Activated CD4-positive, alpha-beta T cell treated with anti-CD3 and anti-CD28 coated beads, Interleukin-2, amount 50 U/mL, for 16 hours (primary cell): ENCODE data around the gene NADSYN1.
"Not testable (repeated sequence)": the region's sequence is repeated elsewhere in the genome, so short reads cannot be mapped to it uniquely, and the experiment has no call there.

Source experiments
- DNase-seq: peaks from one replicate; pipeline ENCODE4 v3.0.0-alpha.2; 2020

NADSYN1 gene

DNA sequence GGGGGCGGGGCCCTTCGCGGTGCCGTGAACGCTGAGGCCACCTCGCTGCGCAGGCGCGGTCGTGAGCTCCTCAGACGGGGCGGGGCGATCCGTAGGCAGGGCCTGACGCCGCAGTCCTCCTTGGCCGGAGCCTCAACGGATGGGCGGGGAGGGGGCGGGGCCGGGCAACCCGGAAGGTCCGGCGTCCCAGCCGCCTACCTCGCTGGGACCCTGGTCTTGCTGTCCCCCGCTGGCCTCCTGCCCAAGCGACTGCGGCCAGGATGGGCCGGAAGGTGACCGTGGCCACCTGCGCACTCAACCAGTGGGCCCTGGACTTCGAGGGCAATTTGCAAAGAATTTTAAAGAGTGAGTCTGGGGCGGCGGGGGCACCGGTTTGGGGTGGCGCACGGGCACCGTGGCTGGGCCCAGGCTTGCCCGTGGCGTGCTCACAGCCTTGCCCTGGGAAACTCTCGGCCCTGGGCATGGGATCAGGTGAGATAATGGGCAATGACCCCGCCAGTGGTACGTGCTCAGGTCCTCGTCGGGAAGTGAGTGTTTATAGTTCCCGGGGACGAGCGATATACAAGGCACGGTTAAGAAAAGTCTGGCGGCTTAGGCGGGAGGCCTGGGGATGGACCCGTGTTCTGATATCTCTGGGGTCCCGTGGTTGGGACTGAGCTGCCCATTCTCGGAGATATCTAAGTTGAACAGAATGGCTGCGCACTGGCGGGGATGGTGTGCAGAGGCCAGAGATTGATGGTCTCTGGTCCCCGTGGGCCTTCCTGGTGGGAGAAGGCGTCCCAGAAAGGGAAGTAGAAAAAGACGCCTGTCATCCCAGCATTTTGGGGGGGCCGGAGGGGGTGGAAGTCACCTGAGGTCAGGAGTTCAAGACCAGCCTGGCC is at the start of gene NADSYN1:
NADSYN1 (plus strand) TSS at position 167 of the 881 bp plus-strand sequence; CDS start at position 261, 94 bp downstream.
- peak; percentile 96 for DNase-seq

GRCh38 chr11:71404209-71404608 is 48.8 kb upstream of the NADSYN1 start:
- no peak for DNase-seq

DNA sequence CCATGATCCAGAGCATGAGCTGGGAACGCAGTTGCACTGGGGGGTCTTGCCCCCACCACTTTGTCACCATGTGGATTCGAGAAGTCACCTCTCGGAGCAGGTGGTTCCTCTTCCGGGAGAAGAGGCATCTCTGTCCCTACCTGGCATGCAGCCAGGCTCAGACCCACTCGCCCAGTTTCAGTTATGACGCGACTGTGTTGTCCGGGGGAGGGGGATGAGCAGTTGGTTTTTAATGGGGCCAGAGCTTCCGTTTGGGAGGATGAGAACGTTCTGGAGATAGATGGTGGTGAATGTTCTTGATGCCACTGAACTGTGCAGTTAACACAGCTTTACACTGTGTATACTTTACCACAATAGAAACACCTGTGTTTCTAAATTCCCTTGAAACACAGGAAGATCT is 46.3 kb upstream of the NADSYN1 start:
- no peak for DNase-seq

- no peak for DNase-seq
Measured at GRCh38 chr11:71407356-71407755, 45.6 kb upstream of the NADSYN1 start.

- DNase-seq = no peak
Measured at GRCh38 chr11:71408826-71409225, 44.2 kb upstream of the NADSYN1 start.

DNA sequence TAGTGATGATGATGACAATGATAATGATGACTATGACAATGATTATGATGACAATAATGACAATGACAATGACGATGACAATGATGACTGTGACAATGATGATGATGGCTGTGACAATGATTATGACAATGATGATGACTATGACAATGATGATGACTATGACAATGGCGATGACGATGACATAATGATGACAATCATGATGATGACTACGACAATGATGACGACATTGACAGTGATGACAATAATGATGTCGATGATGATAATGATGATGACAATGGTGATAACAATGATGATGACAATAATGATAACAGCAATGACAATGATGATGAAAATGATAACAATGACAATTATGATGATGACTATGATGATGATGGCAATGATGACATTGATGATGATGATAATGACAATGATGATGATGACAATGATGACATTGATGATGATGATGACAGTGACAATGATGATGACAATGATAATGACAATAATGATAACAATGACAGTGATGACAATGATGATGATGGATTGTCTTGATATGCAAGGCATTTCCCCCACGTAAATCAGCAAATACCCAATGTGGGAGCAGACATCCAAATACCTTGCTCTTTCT is 42.5 kb upstream of the NADSYN1 start:
- no peak for DNase-seq

DNA sequence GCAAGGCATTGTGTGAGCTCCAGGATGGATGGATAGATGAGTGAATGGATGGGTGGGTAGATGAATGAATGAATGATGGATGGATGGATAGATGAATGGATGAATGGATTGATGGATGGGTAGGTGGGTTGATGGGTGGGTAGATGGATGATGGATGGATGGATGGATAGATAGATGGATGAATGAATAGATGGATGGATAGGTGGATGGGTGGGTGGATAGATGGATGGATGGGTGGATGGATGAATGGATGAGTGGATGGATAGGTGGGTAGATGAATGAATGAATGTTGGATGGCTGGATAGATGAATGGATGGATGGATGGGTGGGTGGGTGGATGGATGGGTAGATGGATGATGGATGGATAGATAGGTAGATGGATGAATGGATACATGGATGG is 38.4 kb upstream of the NADSYN1 start:
- DNase-seq = no peak

DNA sequence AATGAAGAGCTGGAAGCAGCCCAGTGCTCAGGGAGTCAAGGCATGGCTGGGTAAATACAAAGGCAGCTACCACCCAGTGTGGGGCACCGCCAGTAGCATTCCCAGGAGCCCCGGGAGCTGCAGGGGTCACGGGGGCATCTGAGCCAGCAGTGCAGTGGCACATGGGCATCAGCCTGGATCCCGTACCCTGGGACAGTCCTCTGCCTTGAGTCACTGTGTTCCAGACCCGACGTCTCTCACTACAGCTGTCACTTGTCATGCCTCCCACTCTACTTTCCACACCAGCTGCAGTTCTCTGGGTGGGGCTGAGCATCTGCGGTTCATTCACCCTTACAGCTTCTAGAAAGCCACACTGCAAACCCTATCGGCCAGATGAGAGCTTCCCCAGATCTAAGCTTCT is 34.4 kb upstream of the NADSYN1 start:
- no peak for DNase-seq

- peak; percentile 21 for DNase-seq
Measured at GRCh38 chr11:71420455-71421241, 32.4 kb upstream of the NADSYN1 start.

DNA sequence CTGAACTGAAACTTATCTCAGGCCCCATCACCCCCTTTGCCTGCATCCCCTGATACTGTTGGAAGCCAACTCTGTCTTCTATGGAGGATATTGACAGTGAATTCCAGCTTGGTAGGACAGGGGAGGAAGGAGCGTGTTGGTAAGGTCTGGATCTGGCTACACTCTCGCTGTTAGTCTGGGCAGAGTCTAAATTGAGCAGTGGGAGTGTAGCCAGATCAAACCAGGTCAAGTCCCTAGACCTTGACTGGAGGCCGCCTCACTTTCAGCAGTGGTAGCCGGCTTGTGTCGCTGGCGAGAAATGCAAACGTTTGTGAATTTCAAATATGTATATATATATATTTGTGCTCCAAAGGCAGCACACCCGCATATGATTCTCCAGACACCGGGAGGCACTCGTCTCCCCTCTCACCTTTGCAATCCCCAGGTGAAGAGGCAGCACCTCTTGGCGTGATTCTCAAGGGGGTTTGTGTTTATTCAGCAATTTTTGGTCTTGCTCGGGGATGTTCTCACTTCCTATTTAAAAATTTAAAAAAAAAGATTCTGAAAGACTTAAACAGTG is 31.5 kb upstream of the NADSYN1 start:
- DNase-seq = no peak

- DNase-seq = not testable (repeated sequence)
Measured at GRCh38 chr11:71422318-71422717, 30.7 kb upstream of the NADSYN1 start.

- no peak for DNase-seq
Measured at GRCh38 chr11:71423181-71423790, 29.7 kb upstream of the NADSYN1 start.

DNA sequence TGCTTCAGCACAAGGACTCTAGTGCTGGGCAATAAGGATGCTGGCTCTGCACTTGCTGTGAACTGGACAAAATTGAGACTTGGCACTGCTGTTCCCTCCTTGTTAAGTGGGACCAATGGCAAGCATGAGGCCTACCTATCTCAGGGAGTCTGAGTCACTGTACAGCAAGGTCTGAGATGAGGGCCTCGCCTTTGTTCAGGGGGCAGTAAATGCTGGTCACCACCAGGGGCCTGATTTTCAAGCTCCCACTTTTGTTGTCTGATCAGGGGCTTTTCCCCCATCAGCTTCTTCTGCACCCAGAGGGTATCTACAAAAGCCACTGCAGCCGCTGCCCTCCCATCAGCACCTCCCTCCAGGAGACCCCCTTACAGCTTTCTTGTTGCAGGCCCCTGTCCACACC is 27.6 kb upstream of the NADSYN1 start:
- no peak for DNase-seq

DNA sequence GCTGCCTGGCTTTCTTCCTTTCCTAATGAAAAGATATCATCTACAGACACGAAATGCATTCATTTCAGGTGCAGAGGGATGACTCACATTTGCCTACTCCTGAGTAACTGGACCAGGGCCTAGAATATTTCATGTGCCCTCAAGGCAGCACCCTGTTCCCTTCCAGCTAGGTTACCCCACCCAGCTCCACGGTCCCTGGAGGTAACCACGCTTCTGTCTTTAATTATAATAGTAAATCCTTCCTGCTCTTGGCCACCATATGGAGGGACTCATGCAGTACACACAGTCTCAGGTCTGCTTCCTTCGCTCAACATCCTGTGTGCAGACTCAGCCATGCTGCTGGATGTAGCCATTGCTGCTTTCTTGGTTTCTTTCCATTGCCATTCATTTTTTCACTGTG is 27.1 kb upstream of the NADSYN1 start:
- no peak for DNase-seq

DNA sequence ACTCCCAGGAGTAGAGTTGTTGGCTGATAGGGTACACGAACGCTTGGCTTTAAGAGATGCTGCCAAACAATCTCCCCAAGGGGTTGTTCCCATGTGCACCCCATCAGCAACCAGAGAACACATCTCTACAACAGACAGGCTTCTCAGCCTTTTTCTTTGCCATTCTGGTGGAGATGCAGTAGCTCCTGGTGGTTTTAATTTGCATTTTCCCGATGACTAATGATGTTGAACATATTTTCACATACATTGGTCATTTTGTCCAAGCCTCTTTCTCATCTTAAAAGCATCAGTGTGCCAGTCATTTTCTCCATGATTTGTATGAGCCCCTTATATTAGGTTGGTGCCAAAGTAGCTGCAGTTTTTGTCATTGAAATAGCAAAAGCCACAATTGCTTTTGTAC is 26.6 kb upstream of the NADSYN1 start:
- no peak for DNase-seq

DNA sequence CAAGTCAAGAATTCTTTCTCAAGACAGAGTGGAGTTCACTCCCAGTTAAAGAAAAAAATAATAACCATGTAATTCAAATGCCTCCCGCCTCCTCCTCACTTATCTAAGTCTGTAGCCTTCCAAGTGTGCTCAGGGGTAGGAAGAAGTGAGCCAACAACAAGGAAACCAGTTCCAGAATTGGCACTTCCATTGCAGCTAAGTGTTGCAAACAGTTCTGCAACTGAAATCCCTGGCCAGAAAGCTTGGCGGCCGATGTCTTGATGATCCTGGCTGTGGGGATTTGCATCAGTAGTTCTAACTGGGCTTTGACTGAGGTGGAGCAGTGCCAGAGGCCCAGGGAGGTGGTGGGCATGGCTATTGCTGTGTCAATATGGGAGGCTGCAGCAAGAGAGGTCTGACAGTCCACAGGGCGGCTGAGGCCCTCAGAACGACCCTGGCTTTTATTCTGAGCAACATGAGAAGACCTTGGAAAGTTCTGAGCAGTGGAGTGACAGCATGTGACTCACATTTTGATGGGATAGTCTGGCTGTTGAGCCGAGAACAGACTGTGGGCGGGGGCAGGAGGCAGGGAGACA is 24.1 kb upstream of the NADSYN1 start:
- DNase-seq = no peak

- no peak for DNase-seq
Measured at GRCh38 chr11:71429701-71430100, 23.3 kb upstream of the NADSYN1 start.

- no peak for DNase-seq
Measured at GRCh38 chr11:71430166-71430565, 22.8 kb upstream of the NADSYN1 start.

DNA sequence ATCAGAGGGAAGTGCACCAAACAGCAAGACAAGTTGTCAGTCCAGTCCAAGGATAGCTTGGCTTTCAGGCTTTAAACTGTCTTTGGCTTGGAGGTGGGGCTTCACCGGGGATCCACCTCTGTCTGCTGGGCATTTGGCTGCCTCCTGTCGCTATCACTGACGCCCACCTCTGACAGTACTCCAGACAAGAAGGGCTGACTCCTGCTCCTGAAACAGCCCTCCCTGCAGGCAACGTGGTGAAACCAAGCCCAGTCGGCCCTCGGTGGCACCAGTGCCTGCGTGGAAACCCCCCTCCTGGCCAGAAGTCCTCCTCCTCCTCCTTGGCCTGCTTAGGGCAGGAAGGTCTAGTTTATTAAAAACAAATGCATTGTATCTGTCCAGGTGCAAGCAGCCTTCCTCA is 21.7 kb upstream of the NADSYN1 start:
- no peak for DNase-seq

GRCh38 chr11:71432761-71433647 is 20.0 kb upstream of the NADSYN1 start:
- no peak for DNase-seq
